ENCODE measurements around the gene HDAC9.

DNA sequence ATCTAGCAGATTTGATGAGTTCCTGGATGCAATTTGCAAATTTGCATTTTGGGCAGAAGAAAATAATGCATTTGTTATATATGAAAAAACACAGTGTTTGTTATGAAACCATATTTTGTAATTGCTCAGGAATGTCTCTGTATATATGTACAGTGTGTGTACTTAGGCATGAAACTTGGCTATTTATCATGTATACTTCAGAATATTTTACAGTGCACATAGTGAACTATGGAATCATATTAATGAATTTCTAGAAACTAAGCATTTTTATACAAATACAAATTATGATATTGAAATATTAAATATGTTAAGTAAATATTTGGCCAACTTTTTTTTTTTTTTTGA, 514.4 kb downstream of the HDAC9 start:
- no peak for TF ChIP-seq EZH2 (IDR thresholded peaks at IDR 0.05; ENCODE audit: borderline replicate concordance, low read depth, low read length, severe bottlenecking)
- TF ChIP-seq, protein P1, sequence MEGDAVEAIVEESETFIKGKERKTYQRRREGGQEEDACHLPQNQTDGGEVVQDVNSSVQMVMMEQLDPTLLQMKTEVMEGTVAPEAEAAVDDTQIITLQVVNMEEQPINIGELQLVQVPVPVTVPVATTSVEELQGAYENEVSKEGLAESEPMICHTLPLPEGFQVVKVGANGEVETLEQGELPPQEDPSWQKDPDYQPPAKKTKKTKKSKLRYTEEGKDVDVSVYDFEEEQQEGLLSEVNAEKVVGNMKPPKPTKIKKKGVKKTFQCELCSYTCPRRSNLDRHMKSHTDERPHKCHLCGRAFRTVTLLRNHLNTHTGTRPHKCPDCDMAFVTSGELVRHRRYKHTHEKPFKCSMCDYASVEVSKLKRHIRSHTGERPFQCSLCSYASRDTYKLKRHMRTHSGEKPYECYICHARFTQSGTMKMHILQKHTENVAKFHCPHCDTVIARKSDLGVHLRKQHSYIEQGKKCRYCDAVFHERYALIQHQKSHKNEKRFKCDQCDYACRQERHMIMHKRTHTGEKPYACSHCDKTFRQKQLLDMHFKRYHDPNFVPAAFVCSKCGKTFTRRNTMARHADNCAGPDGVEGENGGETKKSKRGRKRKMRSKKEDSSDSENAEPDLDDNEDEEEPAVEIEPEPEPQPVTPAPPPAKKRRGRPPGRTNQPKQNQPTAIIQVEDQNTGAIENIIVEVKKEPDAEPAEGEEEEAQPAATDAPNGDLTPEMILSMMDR (IDR thresholded peaks at IDR 0.05; ENCODE audit: borderline replicate concordance, extremely low read depth, low read length, poor library complexity, severe bottlenecking) = no peak

Measured in DND-41 (cell line).